Naive thymus-derived CD4-positive, alpha-beta T cell (primary cell): ENCODE data around the gene POM121C. TPM values are rescaled to one million over a fixed set of nuclear protein-coding genes. Genes with fewer than 3 reads are reported as not detected.
"Not testable (repeated sequence)": the region's sequence is repeated elsewhere in the genome, so short reads cannot be mapped to it uniquely, and the experiment has no call there.

Experiments used
- ATAC-seq: fragments of 150-1000 bp; cut with Tn5 transposase; 2 replicates; pipeline ENCODE4 v1.10.0; 2021; ENCODE audit warnings: mild to moderate bottlenecking, moderate library complexity
- CTCF ChIA-PET: fragments of 350-600 bp; sonication (Branson Sonifier 250); formaldehyde crosslinking; loops from one replicate; lab custom pipeline; 2021; ENCODE audit warnings: antibody characterized with exemption; lab: Charles Lee
- POLR2A ChIA-PET: fragments of 350-600 bp; sonication (Branson Sonifier 250); formaldehyde crosslinking; loops from one replicate; lab custom pipeline; 2021; ENCODE audit warnings: antibody characterized with exemption, inconsistent platforms; lab: Charles Lee
- DNase-seq, 9 donors: peaks; one replicate each; pipeline versions ENCODE4 v3.0.0 to v3.0.0-alpha.2; 2020 to 2022; ENCODE audit warnings: mixed read lengths in 1 of 9
- H3K27ac ChIP-seq: one replicate; pipeline ENCODE4 v1.7.0; 2013; ENCODE audit warnings: mild to moderate bottlenecking, low read depth, low read length, moderate library complexity
- H3K27me3 ChIP-seq, 2 donors: one replicate each; pipeline ENCODE4 v1.7.0; 2013; ENCODE audit warnings: low read length in 2 of 2, mild to moderate bottlenecking in 2 of 2, moderate library complexity in 2 of 2; ENCODE audit not compliant: control insufficient read depth in 2 of 2, insufficient read depth in 2 of 2
- H3K36me3 ChIP-seq, 3 experiments: 1 replicate in 2 of 3; 2 replicates in 1 of 3; pipeline ENCODE4 v1.7.0; 2013; ENCODE audit warnings: low read length in 3 of 3, mild to moderate bottlenecking in 3 of 3, moderate library complexity in 1 of 3; ENCODE audit not compliant: insufficient read depth in 3 of 3, control insufficient read depth in 2 of 3
- H3K4me1 ChIP-seq, 2 donors: one replicate each; pipeline ENCODE4 v1.7.0; 2013; ENCODE audit warnings: low read length in 2 of 2, mild to moderate bottlenecking in 2 of 2, moderate library complexity in 1 of 2; ENCODE audit not compliant: control insufficient read depth in 2 of 2, insufficient read depth in 2 of 2
- H3K4me3 ChIP-seq: 2 replicates; pipeline ENCODE4 v1.7.0; 2013; ENCODE audit warnings: mild to moderate bottlenecking, low read length
- H3K9me3 ChIP-seq, 3 experiments: 1 replicate in 2 of 3; 2 replicates in 1 of 3; pipeline ENCODE4 v1.7.0; 2013; ENCODE audit warnings: low read length in 3 of 3; ENCODE audit not compliant: control insufficient read depth in 2 of 3
- H3K27ac Mint-ChIP-seq, 9 donors: one replicate each; pipeline ENCODE4 v1.8.0; 2020 to 2022; ENCODE audit warnings: mixed read lengths in 9 of 9, mild to moderate bottlenecking in 8 of 9, moderate library complexity in 5 of 9, inconsistent platforms in 2 of 9
- H3K27me3 Mint-ChIP-seq, 5 donors: one replicate each; pipeline ENCODE4 v1.8.0; 2021 to 2022; ENCODE audit warnings: mixed read lengths in 5 of 5, mild to moderate bottlenecking in 1 of 5
- H3K36me3 Mint-ChIP-seq, 5 donors: one replicate each; pipeline ENCODE4 v1.8.0; 2020 to 2022; ENCODE audit warnings: mixed read lengths in 5 of 5, mild to moderate bottlenecking in 3 of 5, inconsistent platforms in 1 of 5
- H3K4me1 Mint-ChIP-seq, 7 donors: one replicate each; pipeline ENCODE4 v1.8.0; 2020 to 2022; ENCODE audit warnings: mixed read lengths in 7 of 7, mild to moderate bottlenecking in 3 of 7, inconsistent platforms in 1 of 7
- H3K4me3 Mint-ChIP-seq, 10 donors: one replicate each; pipeline ENCODE4 v1.8.0; 2020 to 2022; ENCODE audit warnings: mild to moderate bottlenecking in 10 of 10, mixed read lengths in 10 of 10, moderate library complexity in 6 of 10, inconsistent platforms in 2 of 10
- H3K9me3 Mint-ChIP-seq, 11 donors: one replicate each; pipeline ENCODE4 v1.8.0; 2020 to 2022; ENCODE audit warnings: mixed read lengths in 11 of 11, mild to moderate bottlenecking in 4 of 11, inconsistent platforms in 1 of 11, moderate library complexity in 1 of 11
- intact Hi-C, 2 donors: fragments of 100-400 bp; cut with micrococcal nuclease; formaldehyde crosslinking; loops; one replicate each; pipeline ENCODE4 v1.15.1; 2023
- polyA plus RNA-seq, 2 donors: library from polyadenylated mRNA; unstranded; fragments of 300-500 nt; fragmentation: Illumina TruSeq; gene quantifications; one replicate each; pipeline ENCODE4 v1.2.3, GENCODE V29; 2021
- total RNA-seq, 6 experiments: library from RNA in 5 of 6; stranded (reverse) in 5 of 6; gene quantifications; 1 replicate in 5 of 6; 2 replicates in 1 of 6; pipeline ENCODE4 v1.2.3 and lab custom pipeline; 2021 to 2026

POM121C gene
- total and polyA plus RNA-seq, 7 experiments from 2014 or later, result 15.6 to 106 (median 93.8) TPM

GRCh38 chr7:75419210-75419609, 66.9 kb downstream of the POM121C start:
- H3K36me3 Mint-ChIP-seq, POLR2A ChIA-PET, H3K4me1 Mint-ChIP-seq, ATAC-seq, H3K27ac ChIP-seq, H3K9me3 Mint-ChIP-seq, H3K4me3 ChIP-seq, H3K9me3 ChIP-seq, H3K27me3 Mint-ChIP-seq, intact Hi-C loops, CTCF ChIA-PET, H3K4me1 ChIP-seq, H3K27me3 ChIP-seq, H3K4me3 Mint-ChIP-seq: not testable (repeated sequence)
- peaks cover 0 to 35% (median 6%) of the 10 kb centered on the region in 3 experiments for H3K36me3 ChIP-seq
- DNase-seq, result peak in 1 of 9 donors; percentile 18
- H3K27ac Mint-ChIP-seq, result peak overlapping the region in 1 of 9 donors; percentile 6

- H3K4me3 Mint-ChIP-seq, POLR2A ChIA-PET, H3K27ac ChIP-seq, H3K4me1 ChIP-seq, DNase-seq, H3K27ac Mint-ChIP-seq, H3K4me1 Mint-ChIP-seq, ATAC-seq, CTCF ChIA-PET, H3K9me3 ChIP-seq, H3K9me3 Mint-ChIP-seq, H3K4me3 ChIP-seq, H3K27me3 ChIP-seq, intact Hi-C loops, H3K36me3 Mint-ChIP-seq, H3K27me3 Mint-ChIP-seq: not testable (repeated sequence)
- peaks cover 0 to 28% (median 6%) of the 10 kb centered on the region in 3 experiments for H3K36me3 ChIP-seq
Measured at GRCh38 chr7:75418292-75418858, 67.7 kb downstream of the POM121C start.

DNA sequence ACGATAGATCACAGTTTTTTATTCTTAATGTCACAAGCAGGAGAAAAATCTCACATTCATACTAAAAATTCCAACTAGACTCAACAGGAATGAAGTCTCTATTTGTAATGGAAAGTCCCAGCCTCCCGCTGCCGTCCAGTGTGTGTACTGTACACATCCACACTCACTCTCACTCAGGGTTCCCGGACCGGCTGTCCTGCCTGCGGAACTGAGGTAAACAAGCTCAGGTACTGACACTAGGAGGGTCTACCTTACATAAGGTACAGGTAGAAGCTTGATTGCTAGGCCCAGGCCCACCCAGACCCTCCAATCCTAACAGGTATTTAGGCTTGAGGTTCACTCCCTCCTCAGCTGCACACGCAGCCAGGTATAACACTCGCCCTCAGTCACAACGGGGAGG, 69.3 kb downstream of the POM121C start:
- H3K27me3 Mint-ChIP-seq, H3K27ac Mint-ChIP-seq, H3K27me3 ChIP-seq, DNase-seq, intact Hi-C loops, H3K4me3 Mint-ChIP-seq, H3K9me3 ChIP-seq, H3K4me1 Mint-ChIP-seq, H3K36me3 Mint-ChIP-seq, CTCF ChIA-PET, POLR2A ChIA-PET, H3K4me3 ChIP-seq, H3K27ac ChIP-seq, ATAC-seq, H3K9me3 Mint-ChIP-seq, H3K4me1 ChIP-seq: not testable (repeated sequence)
- H3K36me3 ChIP-seq, result peaks cover 0 to 25% (median 6%) of the 10 kb centered on the region in 3 experiments

- H3K27ac Mint-ChIP-seq, H3K27ac ChIP-seq, H3K4me1 ChIP-seq, H3K27me3 ChIP-seq, POLR2A ChIA-PET, H3K36me3 Mint-ChIP-seq, H3K4me3 ChIP-seq, DNase-seq, H3K4me1 Mint-ChIP-seq, H3K27me3 Mint-ChIP-seq, H3K4me3 Mint-ChIP-seq, H3K9me3 Mint-ChIP-seq, CTCF ChIA-PET, intact Hi-C loops, H3K9me3 ChIP-seq, ATAC-seq: not testable (repeated sequence)
- peaks cover 0 to 19% (median under 1%) of the 10 kb centered on the region in 3 experiments for H3K36me3 ChIP-seq
Measured at GRCh38 chr7:75415829-75416373, 70.2 kb downstream of the POM121C start.

GRCh38 chr7:75415428-75415817, 70.7 kb downstream of the POM121C start:
- H3K27me3 ChIP-seq, H3K36me3 Mint-ChIP-seq, H3K27ac ChIP-seq, CTCF ChIA-PET, H3K9me3 Mint-ChIP-seq, H3K9me3 ChIP-seq, H3K4me1 ChIP-seq, H3K27me3 Mint-ChIP-seq, intact Hi-C loops, H3K4me1 Mint-ChIP-seq, DNase-seq, H3K4me3 Mint-ChIP-seq, POLR2A ChIA-PET, H3K4me3 ChIP-seq, ATAC-seq: not testable (repeated sequence)
- peak overlapping the region in 1 of 9 donors; percentile 48 for H3K27ac Mint-ChIP-seq
- peaks cover 0 to 16% (median 0%) of the 10 kb centered on the region in 3 experiments for H3K36me3 ChIP-seq

GRCh38 chr7:75414708-75415427, 71.2 kb downstream of the POM121C start:
- peak overlapping the region in 2 of 9 donors; percentile 48 to 68 for H3K27ac Mint-ChIP-seq
- POLR2A ChIA-PET, intact Hi-C loops: not testable (repeated sequence)

More at GRCh38 chr7:75414708-75415427, 71.2 kb downstream of the POM121C start:
- H3K4me1 ChIP-seq, H3K4me3 Mint-ChIP-seq, H3K4me1 Mint-ChIP-seq, H3K27me3 ChIP-seq, CTCF ChIA-PET, H3K9me3 Mint-ChIP-seq, H3K27ac ChIP-seq, H3K4me3 ChIP-seq, ATAC-seq, H3K27me3 Mint-ChIP-seq, H3K9me3 ChIP-seq, H3K36me3 Mint-ChIP-seq: not testable (repeated sequence)
- peaks cover 0 to 14% (median 0%) of the 10 kb centered on the region in 3 experiments for H3K36me3 ChIP-seq
- DNase-seq, result peak in 1 of 9 donors; percentile 6
